ENCODE measurements around the gene UROS.

DNA sequence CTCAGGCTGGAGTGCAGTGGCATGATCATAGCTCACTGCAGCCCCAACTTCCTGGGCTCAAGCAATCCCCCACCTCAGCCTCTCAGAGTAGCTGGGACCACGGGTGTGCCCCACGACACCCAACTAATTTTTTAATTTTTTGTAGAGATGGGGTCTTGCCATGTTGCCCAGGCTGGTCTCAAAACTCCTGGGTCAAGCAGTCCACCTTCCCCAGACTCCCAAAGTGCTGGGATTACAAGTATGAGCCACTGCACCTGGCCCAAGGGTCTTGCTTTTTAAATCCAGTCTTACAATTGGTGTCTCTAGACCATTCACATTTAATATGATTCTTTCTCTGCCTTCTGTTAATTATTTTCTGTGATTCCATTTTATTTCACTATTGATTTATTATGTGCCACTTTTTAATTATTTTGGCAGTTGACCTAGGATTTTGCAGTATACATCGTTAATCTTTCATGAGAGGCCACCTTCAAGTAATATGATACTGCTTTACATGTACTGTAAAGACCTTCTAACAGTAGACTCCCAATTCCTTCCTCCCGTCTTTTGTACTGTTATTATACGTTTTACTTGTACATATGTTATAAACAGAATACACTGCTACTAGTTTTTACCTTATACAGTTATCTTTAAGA, 66.1 kb downstream of the UROS start:
- TF ChIP-seq GATA3 (IDR thresholded peaks at IDR 0.05; ENCODE audit: low read depth, low read length) (no peak), GATA2 (IDR thresholded peaks at IDR 0.05; ENCODE audit: low read depth, low read length) (no peak)

Measured in SH-SY5Y (cell line).